ENCODE measurements around the gene PLAC1.

- TF ChIP-seq TARDBP (IDR thresholded peaks at IDR 0.05) (no peak), SP1 (IDR thresholded peaks at IDR 0.05) (no peak), FOXA1 (IDR thresholded peaks at IDR 0.05) (no peak), LEF1 (IDR thresholded peaks at IDR 0.05; ENCODE audit: borderline replicate concordance) (no peak), FOXK2 (IDR thresholded peaks at IDR 0.05) (no peak), SUZ12 (IDR thresholded peaks at IDR 0.05) (no peak), ELF4 (IDR thresholded peaks at IDR 0.05) (no peak), ARNT (IDR thresholded peaks at IDR 0.05) (no peak), PKNOX1 (IDR thresholded peaks at IDR 0.05) (no peak), FOXM1 (IDR thresholded peaks at IDR 0.05; ENCODE audit: borderline replicate concordance) (no peak), ZNF384 (IDR thresholded peaks at IDR 0.05) (no peak)
Measured at GRCh38 chrX:134670134-134670924, 12.1 kb upstream of the PLAC1 start.

All from HEK293T (cell line).